Activated CD8-positive, alpha-beta memory T cell treated with anti-CD3 and anti-CD28 coated beads for 48 hours (primary cell): ENCODE measurements around the gene PCED1A.
"Not testable (repeated sequence)": the region's sequence is repeated elsewhere in the genome, so short reads cannot be mapped to it uniquely, and the experiment has no call there.

Experiments
- DNase-seq, 3 experiments: peaks; one replicate each; pipeline ENCODE4 v3.0.0-alpha.2; 2020; ENCODE audit warnings: low read depth in 2 of 3, low spot score in 2 of 3

Gene PCED1A

GRCh38 chr20:2831206-2831605, 9.2 kb downstream of the PCED1A start:
- not testable (repeated sequence) for DNase-seq

GRCh38 chr20:2829376-2829775, 11.1 kb downstream of the PCED1A start:
- DNase-seq: no peak

- no peak for DNase-seq
These were observed 13.8 kb downstream of the PCED1A start for GRCh38 chr20:2826655-2827054.

- DNase-seq: no peak
These were observed 14.7 kb downstream of the PCED1A start for GRCh38 chr20:2825761-2826160.

DNA sequence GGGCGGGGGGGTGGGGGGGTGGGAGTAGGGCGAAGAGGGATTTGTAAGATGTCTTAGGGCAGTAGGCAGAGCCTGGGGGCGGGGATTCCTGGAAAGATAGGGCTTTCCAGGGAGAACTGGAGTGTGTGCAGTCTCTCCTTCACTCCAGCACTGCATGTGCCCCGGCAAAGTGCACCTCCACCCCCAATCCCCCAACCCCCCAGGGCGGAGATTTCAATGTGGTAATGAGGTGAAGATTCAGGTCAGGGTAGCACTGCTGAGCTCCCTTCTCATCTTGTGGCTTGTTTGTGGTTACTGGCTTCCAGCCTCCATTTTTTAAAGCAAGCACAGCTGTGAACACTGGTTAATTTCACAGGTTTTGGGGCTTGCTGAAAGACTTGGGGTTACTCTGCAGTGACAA, 18.4 kb downstream of the PCED1A start:
- no peak for DNase-seq

DNA sequence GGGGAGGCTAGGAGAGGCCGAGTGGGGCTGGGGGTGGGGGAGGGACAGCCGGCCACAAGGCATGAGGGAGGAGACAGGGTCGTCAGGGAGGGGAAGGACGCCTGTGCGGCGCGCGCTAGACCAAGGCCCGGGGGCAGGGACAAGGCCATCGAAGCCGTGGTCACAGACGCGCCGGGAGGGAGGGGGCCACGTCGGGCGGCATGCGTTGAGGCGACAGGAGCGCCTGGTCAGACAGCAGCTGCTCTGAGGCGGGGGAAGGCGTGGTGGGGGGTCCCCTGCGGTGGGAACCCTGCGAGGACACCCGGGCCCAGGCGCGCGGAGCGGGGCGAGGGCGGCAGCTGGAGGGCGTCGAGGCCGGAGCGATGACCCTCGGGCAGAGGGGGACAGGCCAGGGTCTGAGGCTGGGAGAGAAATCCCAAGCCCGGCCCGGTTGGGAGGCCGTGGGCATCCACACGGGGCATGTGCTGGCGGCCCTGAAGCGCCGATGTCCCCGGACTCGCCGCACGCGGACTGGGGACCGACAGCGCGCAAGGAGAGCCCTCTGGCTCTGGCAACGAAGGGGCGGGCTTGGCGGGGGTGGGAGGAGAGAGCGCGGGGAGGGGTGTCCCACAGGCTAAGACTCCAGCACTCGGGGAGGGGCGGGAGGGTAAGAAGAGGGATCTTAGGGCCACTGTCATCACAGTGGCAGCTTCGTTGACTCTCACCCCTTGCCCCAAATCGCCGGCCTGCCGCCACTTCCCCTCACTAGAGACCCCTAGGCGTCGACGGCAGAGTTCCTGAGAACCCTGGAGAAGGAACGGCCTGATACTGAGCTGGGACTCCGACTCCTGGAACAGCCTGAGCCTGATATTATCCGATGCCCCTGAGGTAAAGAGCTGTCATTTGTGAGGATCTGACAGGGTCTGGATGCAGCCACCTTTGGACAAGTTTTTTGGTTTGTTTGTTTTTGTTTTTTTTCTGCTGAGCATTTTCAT, 19.3 kb downstream of the PCED1A start:
- DNase-seq: no peak

DNA sequence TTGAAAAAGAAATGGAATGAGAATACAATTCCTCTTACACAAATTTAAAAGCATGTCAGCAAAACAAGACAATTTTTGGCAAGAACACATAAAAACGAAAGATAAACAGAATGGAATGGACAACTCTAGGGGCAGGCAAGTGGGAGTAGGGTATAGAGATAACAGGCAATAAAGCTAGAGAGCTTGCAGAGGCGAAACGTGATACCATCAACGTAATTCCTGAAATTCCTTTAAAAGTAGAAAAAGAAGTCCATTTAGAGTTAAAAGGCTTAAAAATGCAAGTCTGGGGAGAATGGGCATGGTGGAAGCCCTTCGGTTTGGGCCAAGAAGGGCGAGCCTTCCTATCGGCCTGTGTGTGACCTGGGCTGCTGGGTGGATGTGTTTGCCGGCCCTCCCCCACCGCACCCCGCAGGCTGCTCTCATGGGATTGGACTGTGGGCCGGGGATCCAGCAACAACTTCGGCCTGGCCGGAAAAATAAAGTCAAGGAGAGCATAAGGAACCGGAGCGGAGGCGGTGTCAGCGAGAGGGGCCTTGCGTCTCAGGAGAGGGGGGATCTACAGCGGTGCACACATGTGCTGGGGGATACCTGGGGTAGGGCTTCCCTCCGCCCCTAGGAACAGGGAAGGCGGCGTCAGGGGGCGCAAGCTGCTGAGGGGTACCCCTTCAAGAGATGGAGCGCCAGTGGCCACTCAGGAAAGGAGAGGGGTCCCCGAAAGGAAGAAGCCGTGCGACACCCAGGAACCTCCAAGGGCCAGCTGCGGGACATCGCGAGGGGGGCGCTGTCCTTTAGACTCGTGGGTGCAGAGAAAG, 20.2 kb downstream of the PCED1A start:
- no peak for DNase-seq

DNA sequence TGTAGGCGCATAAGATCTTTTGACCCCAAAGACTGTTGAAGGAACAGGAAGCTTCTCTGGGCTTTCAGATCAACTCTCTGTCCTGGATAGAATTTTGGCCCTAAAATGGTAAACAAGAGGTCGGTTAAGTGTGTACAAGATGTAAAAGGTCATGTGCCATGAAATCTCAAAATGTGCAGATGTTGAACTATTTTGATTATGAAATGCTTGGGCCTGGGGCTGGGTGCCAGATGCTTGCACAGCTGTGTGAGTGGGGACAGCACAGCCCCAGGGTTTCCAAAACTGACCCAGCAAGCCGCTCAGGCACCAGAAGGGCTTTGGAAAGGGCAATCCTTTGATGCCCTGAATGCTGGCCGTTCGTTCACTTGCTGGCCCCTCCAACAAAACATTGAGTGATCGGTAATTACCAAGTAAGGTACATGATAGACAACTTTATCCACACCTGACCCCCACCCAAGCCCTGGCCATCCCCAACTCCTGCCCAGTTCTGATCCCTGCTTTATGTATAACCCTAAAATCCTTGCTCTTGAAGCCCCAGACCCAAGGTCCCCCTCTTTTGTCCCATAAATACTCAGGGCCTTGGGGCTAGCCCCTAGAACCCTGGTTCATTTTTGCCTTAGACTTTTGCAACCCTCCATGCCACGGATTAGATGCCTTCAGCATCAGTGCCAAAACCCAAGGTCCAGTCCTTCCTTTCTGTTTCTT, 22.4 kb downstream of the PCED1A start:
- no peak for DNase-seq

GRCh38 chr20:2817341-2817726, 23.1 kb downstream of the PCED1A start:
- DNase-seq: no peak

GRCh38 chr20:2816583-2817340, 23.7 kb downstream of the PCED1A start:
- DNase-seq: no peak

- no peak for DNase-seq
These were observed 24.3 kb downstream of the PCED1A start, which contains the start of gene TMEM239 for GRCh38 chr20:2816030-2816582. Gene TMEM239, plus strand, starts transcription at chr20:2816364. Its CDS starts 191 bp downstream, at chr20:2816555.

DNA sequence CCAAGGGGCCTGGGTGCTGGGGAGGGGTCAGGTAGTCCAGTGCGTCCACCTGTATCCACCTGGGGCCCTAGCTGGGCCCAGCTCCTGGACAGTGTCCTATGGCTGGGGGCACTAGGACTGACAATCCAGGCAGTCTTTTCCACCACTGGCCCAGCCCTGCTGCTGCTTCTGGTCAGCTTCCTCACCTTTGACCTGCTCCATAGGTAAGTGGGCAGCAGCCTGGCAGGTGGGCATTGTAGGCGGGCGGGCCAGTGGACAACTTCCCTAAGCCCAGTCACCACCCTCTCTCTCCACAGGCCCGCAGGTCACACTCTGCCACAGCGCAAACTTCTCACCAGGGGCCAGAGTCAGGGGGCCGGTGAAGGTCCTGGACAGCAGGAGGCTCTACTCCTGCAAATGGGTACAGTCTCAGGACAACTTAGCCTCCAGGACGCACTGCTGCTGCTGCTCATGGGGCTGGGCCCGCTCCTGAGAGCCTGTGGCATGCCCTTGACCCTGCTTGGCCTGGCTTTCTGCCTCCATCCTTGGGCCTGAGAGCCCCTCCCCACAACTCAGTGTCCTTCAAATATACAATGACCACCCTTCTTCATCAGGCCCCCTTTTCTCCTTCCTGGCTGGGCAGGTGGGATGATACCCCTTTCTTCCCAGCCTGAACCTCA, 25.1 kb downstream of the PCED1A start:
- DNase-seq: no peak

- no peak for DNase-seq
These were observed 25.8 kb downstream of the PCED1A start, which contains the start of gene C20orf141 for GRCh38 chr20:2814587-2815051. Gene C20orf141, plus strand, starts transcription at chr20:2814987. Its CDS starts 198 bp downstream, at chr20:2815185.

DNA sequence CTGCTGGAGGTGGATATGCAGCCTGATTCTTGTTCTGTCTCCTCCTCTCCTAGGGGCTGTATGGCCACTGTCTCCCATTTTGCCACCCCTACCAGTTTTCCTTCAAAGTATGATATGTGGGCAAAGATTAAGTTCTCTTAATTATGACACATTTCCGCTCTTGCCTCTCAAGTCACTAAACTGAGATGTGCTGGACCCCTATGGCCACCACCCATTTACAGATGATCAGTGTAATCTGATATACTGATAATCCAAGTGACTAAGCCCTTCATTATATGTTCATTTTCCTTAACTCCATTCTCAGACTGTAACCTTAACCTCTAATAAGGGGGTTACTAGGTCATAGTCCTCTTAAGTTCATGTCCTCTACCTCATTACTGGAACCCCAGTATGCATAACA, 26.4 kb downstream of the PCED1A start:
- no peak for DNase-seq

GRCh38 chr20:2812189-2812588, 28.3 kb downstream of the PCED1A start:
- no peak for DNase-seq

DNA sequence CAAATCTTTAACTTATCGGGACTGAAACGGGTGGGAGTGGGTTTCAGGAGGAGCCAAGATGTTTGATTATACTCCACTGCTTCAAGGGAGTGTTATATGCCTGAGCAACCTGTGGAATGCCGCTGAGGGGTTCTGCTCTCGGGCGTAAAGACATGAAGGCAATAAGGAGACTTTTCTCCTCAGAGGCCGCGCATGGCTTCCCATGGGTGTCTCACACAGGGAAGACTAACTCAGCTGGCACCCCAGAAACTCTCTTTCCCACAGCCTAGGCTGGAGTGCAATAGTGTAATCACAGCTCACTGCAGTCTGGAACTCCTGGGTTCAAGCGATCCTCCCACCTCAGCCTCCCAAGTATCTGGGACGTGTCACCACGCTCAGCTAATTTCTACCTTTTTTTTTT, 30.8 kb downstream of the PCED1A start:
- no peak for DNase-seq

DNA sequence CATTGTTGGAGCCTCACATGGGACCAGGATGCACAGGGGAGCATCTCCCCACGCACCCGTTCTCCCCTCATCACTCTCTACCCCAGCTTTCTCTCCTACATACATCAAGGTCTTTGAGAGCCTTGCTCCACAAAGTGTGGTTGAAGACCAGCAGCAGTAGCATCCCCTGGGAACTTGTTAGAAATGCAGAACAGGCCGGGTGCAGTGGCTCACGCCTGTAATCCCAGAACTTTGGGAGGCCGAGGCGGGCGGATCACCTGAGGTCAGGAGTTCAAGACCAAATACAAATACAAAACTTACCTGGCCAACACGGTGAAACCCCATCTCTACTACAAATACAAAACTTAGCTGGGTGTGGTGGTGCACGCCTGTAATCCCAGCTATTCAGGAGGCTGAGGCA, 32.5 kb downstream of the PCED1A start:
- not testable (repeated sequence) for DNase-seq

GRCh38 chr20:2807019-2807418, 33.4 kb downstream of the PCED1A start:
- no peak for DNase-seq

- DNase-seq: no peak
These were observed 34.1 kb downstream of the PCED1A start for GRCh38 chr20:2806351-2806701.
